Psoas muscle (tissue), 8 donors: ENCODE measurements around the gene SORL1. TPM values are rescaled to one million over a fixed set of nuclear protein-coding genes. Genes with fewer than 3 reads are reported as not detected.

ENCODE experiments used
- ATAC-seq, 4 donors: fragments of 200-7000 bp; cut with Tn5 transposase; one replicate each; pipeline ENCODE4 v1.9.1; 2020; ENCODE audit warnings: moderate library complexity in 3 of 4, mild to moderate bottlenecking in 2 of 4
- DNase-seq, 2 donors: peaks; one replicate each; pipeline ENCODE4 v3.0.0-alpha.2; 2020
- H3K27ac ChIP-seq: fragments of 200-600 bp; one replicate; pipeline ENCODE4 v1.8.0; 2022
- H3K27me3 ChIP-seq, 3 donors: fragments of 200-600 bp in 1 of 3; one replicate each; pipeline versions ENCODE4 v1.6.1 to v1.8.0; 2013 to 2022; ENCODE audit warnings: low read length in 2 of 3, mild to moderate bottlenecking in 2 of 3, moderate library complexity in 1 of 3; ENCODE audit not compliant: insufficient read depth in 3 of 3
- H3K36me3 ChIP-seq, 2 donors: fragments of 200-600 bp in 1 of 2; one replicate each; pipeline versions ENCODE4 v1.6.1 to v1.8.0; 2013 to 2022; ENCODE audit warnings: low read depth in 1 of 2, mild to moderate bottlenecking in 1 of 2, moderate library complexity in 1 of 2; ENCODE audit not compliant: insufficient read depth in 1 of 2
- H3K4me1 ChIP-seq: fragments of 200-600 bp; one replicate; pipeline ENCODE4 v1.8.0; 2022
- H3K4me3 ChIP-seq: fragments of 200-600 bp; one replicate; pipeline ENCODE4 v1.8.0; 2022; ENCODE audit warnings: mild to moderate bottlenecking
- H3K9me3 ChIP-seq: fragments of 200-600 bp; one replicate; pipeline ENCODE4 v1.8.0; 2022
- WGBS, 3 donors: extraction: QIAGEN DNeasy Blood & Tissue Kit; methylation state at CpG; one replicate each; pipeline versions ENCODE4 v1.1.6 to v1.1.7; 2013; 5-methylcytosine and 5-hydroxymethylcytosine counted together
- intact Hi-C, 2 donors: fragments of 100-400 bp; cut with DNase I; formaldehyde crosslinking; loops; one replicate each; pipeline versions ENCODE4 v1.11.0 to v1.14.2; 2022
- polyA plus RNA-seq, 3 donors: library from polyadenylated mRNA; stranded (reverse); fragments of 200-250 nt; gene quantifications; one replicate each; pipeline ENCODE4 v1.2.3, GENCODE V29; 2013
- total RNA-seq, 4 donors: library from RNA; stranded (reverse); fragmentation: NEBNext Ultra II Directional in 2 of 4; extraction: Animal tissue kit (Norgen Biotek cat#: 25700) in 2 of 4; gene quantifications; one replicate each; pipeline versions ENCODE4 v1.2.1 to v1.2.4, GENCODE V29; 2021 to 2023
- TF ChIP-seq, protein P1 (sequence below): fragments of 200-600 bp; IDR thresholded peaks from one replicate; pipeline ENCODE4 v1.8.0; 2022; ENCODE audit warnings: antibody characterized with exemption
- donor health status: healthy with polysubstance abuse.
- donor health status: DM: no; HTN: no; CAD: no; lungs with moderate emphysema.
- donor health status: Bipolar disorder and iron deficiency.
- donor health status: healthy.
- donor health status: DM: yes; HTN: yes; CAD: no.
- donor health status: DM: no; HTN: no; CAD: no.
- donor health status: DM: no; HTN: no; CAD: no.
- donor health status: DM: yes; HTN: yes; CAD: no.

Gene SORL1
- total and polyA plus RNA-seq, 7 donors: 0.07 to 3.3 (median 1.5) TPM

DNA sequence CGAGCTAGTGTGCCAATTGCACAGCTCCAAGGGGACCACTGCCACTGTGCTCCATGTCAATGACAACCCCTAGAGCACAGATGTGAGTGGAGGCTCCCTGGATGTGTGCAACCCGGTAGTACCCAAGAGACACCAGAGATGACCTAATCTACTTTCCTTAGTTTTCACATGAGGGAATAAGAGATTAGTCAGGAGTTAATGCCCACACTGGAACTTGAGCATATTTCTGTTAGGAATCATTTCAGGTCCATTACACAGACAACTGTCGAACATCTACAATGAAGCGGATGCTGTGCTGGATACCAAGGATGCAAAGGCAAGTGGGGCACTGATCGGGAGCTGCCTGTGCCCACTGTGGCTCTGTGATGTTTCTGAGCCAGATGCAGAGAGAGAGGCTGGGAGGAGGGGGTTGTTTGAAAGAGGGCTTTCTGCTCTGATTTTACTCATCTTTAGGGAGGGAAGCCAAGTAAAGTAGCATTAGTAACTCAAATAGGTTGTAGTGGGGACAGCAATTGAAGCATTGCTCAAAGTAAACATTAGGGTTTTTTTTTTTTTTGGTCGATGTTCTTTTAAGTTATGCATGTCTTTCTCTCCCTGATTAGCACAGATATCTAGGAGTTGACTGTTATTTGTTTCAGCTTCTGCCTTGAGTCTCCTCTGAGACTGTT is 83.1 kb downstream of the SORL1 start:
- Histone ChIP-seq H3K27me3 (no peaks in the 10 kb centered on the region), H3K9me3 (peaks cover 6% of the 10 kb centered on the region), H3K27ac (no peak overlapping the region), H3K4me3 (no peak overlapping the region), H3K36me3 (no peaks in the 10 kb centered on the region), H3K4me1 (no peaks in the 10 kb centered on the region)
- 67 to 76% (median 69%) methylated on average over 6 of the region's 6 CpGs for WGBS, 3 donors
- intact Hi-C loops: no loop called here
- ATAC-seq (no peak), DNase-seq (no peak)
- TF ChIP-seq, protein P1, sequence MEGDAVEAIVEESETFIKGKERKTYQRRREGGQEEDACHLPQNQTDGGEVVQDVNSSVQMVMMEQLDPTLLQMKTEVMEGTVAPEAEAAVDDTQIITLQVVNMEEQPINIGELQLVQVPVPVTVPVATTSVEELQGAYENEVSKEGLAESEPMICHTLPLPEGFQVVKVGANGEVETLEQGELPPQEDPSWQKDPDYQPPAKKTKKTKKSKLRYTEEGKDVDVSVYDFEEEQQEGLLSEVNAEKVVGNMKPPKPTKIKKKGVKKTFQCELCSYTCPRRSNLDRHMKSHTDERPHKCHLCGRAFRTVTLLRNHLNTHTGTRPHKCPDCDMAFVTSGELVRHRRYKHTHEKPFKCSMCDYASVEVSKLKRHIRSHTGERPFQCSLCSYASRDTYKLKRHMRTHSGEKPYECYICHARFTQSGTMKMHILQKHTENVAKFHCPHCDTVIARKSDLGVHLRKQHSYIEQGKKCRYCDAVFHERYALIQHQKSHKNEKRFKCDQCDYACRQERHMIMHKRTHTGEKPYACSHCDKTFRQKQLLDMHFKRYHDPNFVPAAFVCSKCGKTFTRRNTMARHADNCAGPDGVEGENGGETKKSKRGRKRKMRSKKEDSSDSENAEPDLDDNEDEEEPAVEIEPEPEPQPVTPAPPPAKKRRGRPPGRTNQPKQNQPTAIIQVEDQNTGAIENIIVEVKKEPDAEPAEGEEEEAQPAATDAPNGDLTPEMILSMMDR: no peak

DNA sequence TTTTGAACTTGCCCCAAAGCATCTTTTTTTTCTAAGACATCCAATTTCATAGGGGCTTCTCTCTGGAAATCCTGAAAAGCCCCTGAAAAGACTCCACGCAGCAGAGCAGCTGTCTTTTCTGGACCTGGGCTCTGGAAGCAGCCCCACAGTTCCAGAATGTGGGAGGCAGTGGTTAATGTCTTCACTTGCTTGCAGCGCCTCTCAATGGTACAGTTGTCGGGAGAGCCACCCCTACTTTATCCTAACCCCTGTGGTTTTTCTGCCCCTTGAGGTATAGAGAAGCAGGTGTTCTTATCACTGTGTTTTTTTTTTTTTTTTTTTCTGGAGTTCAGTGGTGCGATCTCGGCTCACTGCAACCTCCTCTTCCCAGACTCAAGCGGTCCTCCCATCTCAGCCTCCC is 84.0 kb downstream of the SORL1 start:
- intact Hi-C loops: no loop called here
- no peaks in the 10 kb centered on the region for H3K36me3 ChIP-seq

DNA sequence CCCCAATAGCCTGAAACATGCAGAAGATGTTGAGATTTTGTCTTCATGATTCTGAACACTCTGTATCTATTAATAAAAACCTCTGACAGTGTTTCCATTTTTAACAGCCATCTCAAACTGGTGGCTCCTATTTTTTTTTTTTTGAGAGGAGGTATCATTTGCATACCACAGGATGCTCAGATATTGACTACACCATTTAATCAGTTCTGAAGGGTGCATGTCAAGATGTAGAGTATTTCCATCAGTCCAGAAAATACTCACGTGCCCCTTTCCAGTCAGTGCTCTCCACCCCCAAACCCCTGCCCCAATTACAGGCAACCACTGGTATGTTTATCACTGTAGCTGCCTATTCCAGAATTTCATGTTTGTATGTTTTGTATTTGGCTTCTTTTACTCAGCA is 85.9 kb downstream of the SORL1 start:
- Histone ChIP-seq H3K4me1 (no peaks in the 10 kb centered on the region), H3K27ac (no peak overlapping the region), H3K4me3 (no peak overlapping the region), H3K27me3 (no peaks in the 10 kb centered on the region), H3K9me3 (no peaks in the 10 kb centered on the region), H3K36me3 (no peaks in the 10 kb centered on the region)
- ATAC-seq (no peak), DNase-seq (no peak)
- 63 to 82% (median 76%) methylated on average over 1 of the region's 1 CpG for WGBS, 3 donors
- intact Hi-C loops: no loop called here
- TF ChIP-seq, protein P1: no peak

More for the DNA sequence above, 84.0 kb downstream of the SORL1 start:
- ATAC-seq (no peak), DNase-seq (no peak)
- Histone ChIP-seq H3K4me3 (no peak overlapping the region), H3K27ac (no peak overlapping the region), H3K9me3 (no peaks in the 10 kb centered on the region), H3K27me3 (no peaks in the 10 kb centered on the region), H3K4me1 (no peaks in the 10 kb centered on the region)
- 84 to 96% (median 89%) methylated on average over 6 of the region's 6 CpGs for WGBS, 3 donors
- TF ChIP-seq, protein P1: no peak

DNA sequence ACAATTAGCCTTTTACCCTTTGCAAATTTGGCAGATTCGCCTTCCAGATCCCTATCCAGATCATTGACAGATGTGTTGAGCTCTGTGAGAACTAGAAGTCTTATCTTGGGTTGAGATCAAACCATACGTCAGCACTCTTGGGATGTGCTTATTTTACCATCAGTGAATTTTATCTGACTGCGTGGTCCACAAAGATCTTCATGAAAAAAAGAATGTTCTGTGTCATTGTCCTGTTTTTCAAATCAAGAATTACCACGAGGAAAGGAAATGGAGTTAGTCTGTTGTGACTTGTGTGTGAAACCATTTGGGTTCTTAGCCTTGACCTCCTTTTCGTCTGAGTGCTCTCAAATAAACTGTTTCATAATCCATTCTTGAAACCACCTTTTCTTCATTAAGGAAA is 86.9 kb downstream of the SORL1 start:
- H3K4me1 ChIP-seq: no peaks in the 10 kb centered on the region
- TF ChIP-seq, protein P1: no peak
- intact Hi-C loops: no loop called here
- H3K27me3 ChIP-seq: no peaks in the 10 kb centered on the region
- DNase-seq (no peak), ATAC-seq (no peak)
- no peaks in the 10 kb centered on the region for H3K36me3 ChIP-seq
- no peaks in the 10 kb centered on the region for H3K9me3 ChIP-seq
- 68 to 71% (median 69%) methylated on average over 5 of the region's 5 CpGs for WGBS, 3 donors
- H3K4me3 ChIP-seq: no peak overlapping the region
- no peak overlapping the region for H3K27ac ChIP-seq

DNA sequence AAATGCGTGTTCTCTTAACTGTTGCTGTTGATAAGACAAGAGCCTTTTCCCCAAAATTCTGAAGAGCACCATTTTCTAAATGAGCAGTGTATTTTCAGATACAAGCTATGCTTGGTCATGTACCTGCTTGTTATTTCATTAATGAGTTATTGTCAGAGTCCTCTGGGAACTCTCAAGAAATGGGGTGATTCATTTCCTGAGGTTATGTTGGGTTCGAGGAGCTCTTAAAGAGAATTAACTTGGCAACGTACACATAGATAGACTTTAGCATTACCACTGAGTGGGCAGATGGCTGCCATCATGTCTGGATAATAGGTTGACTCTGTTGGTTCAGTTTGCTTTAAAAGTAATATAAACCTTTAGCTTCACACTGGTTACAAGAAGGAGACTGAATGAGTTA is 88.5 kb downstream of the SORL1 start:
- intact Hi-C loops: no loop called here
- TF ChIP-seq, protein P1: no peak
- DNase-seq (no peak), ATAC-seq (no peak)
- H3K27ac ChIP-seq: no peak overlapping the region
- no peak overlapping the region for H3K4me3 ChIP-seq
- no peaks in the 10 kb centered on the region for H3K4me1 ChIP-seq
- WGBS, 3 donors: 80 to 82% (median 82%) methylated on average over 3 of the region's 3 CpGs
- H3K9me3 ChIP-seq: no peaks in the 10 kb centered on the region
- H3K36me3 ChIP-seq: no peaks in the 10 kb centered on the region
- no peaks in the 10 kb centered on the region for H3K27me3 ChIP-seq
